Stimulated activated CD4-positive, alpha-beta T cell treated with anti-CD3 and anti-CD28 coated beads, Interleukin-1b, Interleukin-23, amount 100 ng/mL, for 4 hours (primary cell): ENCODE measurements around the gene CHTF18.

Source experiments
- DNase-seq, 2 donors: peaks; one replicate each; pipeline ENCODE4 v3.0.0-alpha.2; 2020; ENCODE audit warnings: low read depth in 2 of 2

CHTF18 gene

GRCh38 chr16:793414-793813, 5.0 kb downstream of the CHTF18 start:
- DNase-seq, result no peak

GRCh38 chr16:794091-794822, 5.8 kb downstream of the CHTF18 start:
- DNase-seq, result no peak

GRCh38 chr16:794853-795466, 6.5 kb downstream of the CHTF18 start:
- DNase-seq, result no peak

- no peak for DNase-seq
These were observed 7.3 kb downstream of the CHTF18 start for GRCh38 chr16:795580-796229.

- no peak for DNase-seq
These were observed 8.1 kb downstream of the CHTF18 start for GRCh38 chr16:796296-797119.

GRCh38 chr16:797120-797420, 8.7 kb downstream of the CHTF18 start:
- no peak for DNase-seq

- DNase-seq, result no peak
These were observed 9.3 kb downstream of the CHTF18 start for GRCh38 chr16:797686-798085.

- DNase-seq, result no peak
These were observed 10.2 kb downstream of the CHTF18 start for GRCh38 chr16:798666-799065.

GRCh38 chr16:799111-799947, 10.9 kb downstream of the CHTF18 start:
- DNase-seq, result no peak

GRCh38 chr16:799948-800833, 11.8 kb downstream of the CHTF18 start, which contains the start of gene GNG13:
GNG13 (minus strand) TSS chr16:800734; CDS start chr16:799077, 1,657 bp downstream.
- DNase-seq, result no peak

GRCh38 chr16:800834-801511, 12.6 kb downstream of the CHTF18 start:
- DNase-seq, result no peak

GRCh38 chr16:801584-802363, 13.4 kb downstream of the CHTF18 start:
- no peak for DNase-seq

- no peak for DNase-seq
These were observed 14.0 kb downstream of the CHTF18 start for GRCh38 chr16:802461-802860.

- no peak for DNase-seq
These were observed 14.7 kb downstream of the CHTF18 start for GRCh38 chr16:802914-803753.

- DNase-seq, result no peak
These were observed 15.3 kb downstream of the CHTF18 start for GRCh38 chr16:803754-804080.

GRCh38 chr16:804193-805048, 16.0 kb downstream of the CHTF18 start:
- DNase-seq, result no peak

GRCh38 chr16:805474-805873, 17.1 kb downstream of the CHTF18 start:
- DNase-seq, result no peak
